MM.1S (cell line): ENCODE results near the gene ATG14.

ENCODE experiments used
- DNase-seq: peaks from one replicate; pipeline ENCODE4 v3.0.0-alpha.2; 2015
- H2AFZ ChIP-seq: fragments of 300-600 bp; sonication (generic); 2 replicates; pipeline ENCODE4 v1.6.0; 2016; ENCODE audit warnings: antibody characterized with exemption, low read length
- H3F3A ChIP-seq: fragments of 300-600 bp; sonication (generic); 2 replicates; pipeline ENCODE4 v1.6.1; 2016; ENCODE audit warnings: mild to moderate bottlenecking, antibody characterized with exemption, low read length, moderate library complexity, mixed read lengths; ENCODE audit not compliant: insufficient read depth
- H3K27ac ChIP-seq: fragments of 300-600 bp; sonication (generic); 2 replicates; pipeline ENCODE4 v1.5.1; 2016; ENCODE audit warnings: mild to moderate bottlenecking, low read length
- H3K27me3 ChIP-seq: fragments of 300-600 bp; sonication (generic); replicated peaks from 2 replicates; pipeline ENCODE4 v1.6.0; 2016; ENCODE audit warnings: low read length; ENCODE audit not compliant: insufficient read depth
- H3K36me3 ChIP-seq: fragments of 300-600 bp; sonication (generic); replicated peaks from 2 replicates; pipeline ENCODE4 v1.6.1; 2016; ENCODE audit warnings: mild to moderate bottlenecking, low read length, mixed read lengths; ENCODE audit not compliant: insufficient read depth
- H3K4me1 ChIP-seq: fragments of 300-600 bp; sonication (generic); 2 replicates; pipeline ENCODE4 v1.6.1; 2016; ENCODE audit warnings: low read length, mixed read lengths
- H3K4me2 ChIP-seq: fragments of 300-600 bp; sonication (generic); 2 replicates; pipeline ENCODE4 v1.6.0; 2016; ENCODE audit warnings: low read depth, low read length
- H3K4me3 ChIP-seq: fragments of 300-600 bp; sonication (generic); 2 replicates; pipeline ENCODE4 v1.5.1; 2016; ENCODE audit warnings: low read length, mixed read lengths
- H3K79me2 ChIP-seq: fragments of 300-600 bp; sonication (generic); 2 replicates; pipeline ENCODE4 v1.6.1; 2016; ENCODE audit warnings: mixed run types, low read length, mixed read lengths
- H3K9ac ChIP-seq: fragments of 300-600 bp; sonication (generic); 2 replicates; pipeline ENCODE4 v1.6.1; 2016; ENCODE audit warnings: low read length, mixed read lengths
- H3K9me2 ChIP-seq: fragments of 300-600 bp; sonication (generic); replicated peaks from 2 replicates; pipeline ENCODE4 v1.6.1; 2016; ENCODE audit warnings: mild to moderate bottlenecking, low read length, mixed read lengths; ENCODE audit not compliant: insufficient read depth
- H3K9me3 ChIP-seq: fragments of 300-600 bp; sonication (generic); replicated peaks from 2 replicates; pipeline ENCODE4 v1.6.1; 2016; ENCODE audit warnings: mild to moderate bottlenecking, low read length, mixed read lengths; ENCODE audit not compliant: insufficient read depth
- H4K20me1 ChIP-seq: fragments of 300-600 bp; sonication (generic); 2 replicates; pipeline ENCODE4 v1.6.1; 2016; ENCODE audit warnings: mild to moderate bottlenecking, low read length, moderate library complexity, mixed read lengths; ENCODE audit not compliant: insufficient read depth
- CTCF ChIP-seq: fragments of 300-600 bp; sonication (generic); IDR thresholded peaks from 2 replicates; pipeline ENCODE4 v1.5.1; 2016; ENCODE audit warnings: antibody characterized with exemption, low read length, mixed read lengths
- EZH2 ChIP-seq: fragments of 300-600 bp; sonication (generic); optimal IDR thresholded peaks from 2 replicates; pipeline ENCODE3; 2017; ENCODE audit warnings: low read depth, mild to moderate bottlenecking, antibody characterized with exemption, low read length, mixed read lengths
- EZH2phosphoT487 ChIP-seq: fragments of 300-600 bp; sonication (generic); IDR thresholded peaks from 2 replicates; pipeline ENCODE4 v1.6.1; 2018; ENCODE audit warnings: antibody characterized with exemption, low read length

Gene ATG14

GRCh38 chr14:55450987-55451386 lies 39.4 kb upstream of the ATG14 start:
- no peaks in the 10 kb centered on the region for H3K4me1 ChIP-seq
- TF ChIP-seq CTCF (no peak), EZH2 (no peak), EZH2phosphoT487 (no peak)
- H3K27me3 ChIP-seq, result no peaks in the 10 kb centered on the region
- H3K27ac ChIP-seq, result no peak overlapping the region
- no peaks in the 10 kb centered on the region for H3K9me3 ChIP-seq
- no peak overlapping the region for H3K4me3 ChIP-seq
- no peak for DNase-seq
- H3K36me3 ChIP-seq, result no peaks in the 10 kb centered on the region
- H3K9ac ChIP-seq, result no peak overlapping the region
- no peaks in the 10 kb centered on the region for H3K9me2 ChIP-seq
- H2AFZ ChIP-seq, result no peak overlapping the region
- no peaks in the 10 kb centered on the region for H3K79me2 ChIP-seq
- no peak overlapping the region for H3K4me2 ChIP-seq
- H3F3A ChIP-seq, result no peaks in the 10 kb centered on the region
- no peaks in the 10 kb centered on the region for H4K20me1 ChIP-seq

- no peaks in the 10 kb centered on the region for H3K27me3 ChIP-seq
- H3K9me3 ChIP-seq, result no peaks in the 10 kb centered on the region
- no peak overlapping the region for H3K9ac ChIP-seq
- H2AFZ ChIP-seq, result no peak overlapping the region
- TF ChIP-seq EZH2 (no peak), EZH2phosphoT487 (no peak), CTCF (no peak)
- H3K27ac ChIP-seq, result no peak overlapping the region
- no peak overlapping the region for H3K4me3 ChIP-seq
- DNase-seq, result no peak
- no peaks in the 10 kb centered on the region for H3K36me3 ChIP-seq
- H4K20me1 ChIP-seq, result no peaks in the 10 kb centered on the region
- no peak overlapping the region for H3K4me2 ChIP-seq
- no peaks in the 10 kb centered on the region for H3K4me1 ChIP-seq
- H3K9me2 ChIP-seq, result no peaks in the 10 kb centered on the region
- H3F3A ChIP-seq, result no peaks in the 10 kb centered on the region
- H3K79me2 ChIP-seq, result no peaks in the 10 kb centered on the region
Measured at GRCh38 chr14:55450539-55450938, 38.9 kb upstream of the ATG14 start.

- H3K4me1 ChIP-seq, result no peaks in the 10 kb centered on the region
- H3K27me3 ChIP-seq, result no peaks in the 10 kb centered on the region
Measured at GRCh38 chr14:55450124-55450523, 38.5 kb upstream of the ATG14 start.

More at GRCh38 chr14:55450124-55450523, 38.5 kb upstream of the ATG14 start:
- H3K9ac ChIP-seq, result no peak overlapping the region
- H3K27ac ChIP-seq, result no peak overlapping the region
- DNase-seq, result no peak
- no peak overlapping the region for H3K4me2 ChIP-seq
- H3K9me2 ChIP-seq, result no peaks in the 10 kb centered on the region
- no peak for TF ChIP-seq EZH2
- TF ChIP-seq EZH2phosphoT487, result no peak
- no peak for TF ChIP-seq CTCF
- H2AFZ ChIP-seq, result no peak overlapping the region
- no peak overlapping the region for H3K4me3 ChIP-seq
- H3K79me2 ChIP-seq, result no peaks in the 10 kb centered on the region
- no peaks in the 10 kb centered on the region for H4K20me1 ChIP-seq
- H3K36me3 ChIP-seq, result no peaks in the 10 kb centered on the region
- no peaks in the 10 kb centered on the region for H3K9me3 ChIP-seq
- H3F3A ChIP-seq, result no peaks in the 10 kb centered on the region
